HepG2 (cell line): ENCODE results near the gene ETFA. TPM values are rescaled to one million over a fixed set of nuclear protein-coding genes. Genes with fewer than 3 reads are reported as not detected.

Experiments used
- BRD4 ChIP-seq: sonication (generic); formaldehyde crosslinking; IDR thresholded peaks from 2 replicates; pipeline ENCODE4 v1.4.0; 2020; ENCODE audit warnings: missing genetic modification reagents
- HDAC2 ChIP-seq: sonication (generic); formaldehyde crosslinking; IDR thresholded peaks from 2 replicates; pipeline ENCODE4 v1.4.0; 2020; ENCODE audit warnings: missing genetic modification reagents
- HNRNPK ChIP-seq: fragments of 200-400 bp; formaldehyde crosslinking; IDR thresholded peaks from 2 replicates; pipeline ENCODE4 v1.6.1; 2018; ENCODE audit warnings: low read length, low read depth, moderate library complexity, mild to moderate bottlenecking; ENCODE audit not compliant: poor library complexity, severe bottlenecking
- HOXD1 ChIP-seq: sonication (generic); formaldehyde crosslinking; IDR thresholded peaks from 2 replicates; pipeline ENCODE4 v1.5.0; 2020; ENCODE audit warnings: missing genetic modification reagents
- KAT8 ChIP-seq: IDR thresholded peaks from 2 replicates; pipeline ENCODE4 v1.6.1; 2016; ENCODE audit warnings: missing genetic modification reagents, missing compliant biosample characterization
- NFE2 ChIP-seq: sonication (generic); formaldehyde crosslinking; IDR thresholded peaks from 2 replicates; pipeline ENCODE4 v1.4.0; 2020; ENCODE audit warnings: missing genetic modification reagents
- NR3C1 ChIP-seq: sonication (generic); formaldehyde crosslinking; IDR thresholded peaks from 2 replicates; pipeline ENCODE4 v1.4.0; 2020; ENCODE audit warnings: missing genetic modification reagents
- PAF1 ChIP-seq: IDR thresholded peaks from 2 replicates; pipeline ENCODE4 v1.6.1; 2016; ENCODE audit warnings: missing genetic modification reagents, missing compliant biosample characterization
- SATB2 ChIP-seq: sonication (generic); formaldehyde crosslinking; IDR thresholded peaks from 2 replicates; pipeline ENCODE4 v1.5.0; 2020; ENCODE audit warnings: missing genetic modification reagents
- SOX13 ChIP-seq, 3 experiments: fragments of 450-650 bp in 1 of 3; sonication (generic) in 1 of 3; formaldehyde crosslinking in 1 of 3; IDR thresholded peaks in 2 of 3; conservative IDR thresholded peaks in 1 of 3; 2 replicates each; pipeline versions ENCODE4 v1.5.0 to v1.6.1; 2016 to 2020; ENCODE audit warnings: antibody characterized with exemption in 1 of 3, mild to moderate bottlenecking in 1 of 3, missing compliant biosample characterization in 1 of 3, missing genetic modification reagents in 1 of 3, moderate library complexity in 1 of 3
- TARDBP ChIP-seq: sonication (generic); formaldehyde crosslinking; IDR thresholded peaks from 2 replicates; pipeline ENCODE4 v1.8.0; 2022; ENCODE audit warnings: mild to moderate bottlenecking, missing genetic modification reagents
- THYN1 ChIP-seq: sonication (generic); formaldehyde crosslinking; IDR thresholded peaks from 2 replicates; pipeline ENCODE4 v1.8.1; 2023; ENCODE audit warnings: low read depth, mild to moderate bottlenecking, moderate library complexity, missing genetic modification reagents, borderline replicate concordance
- ZFP1 ChIP-seq: IDR thresholded peaks from 2 replicates; pipeline ENCODE4 v1.6.1; 2016
- ZNF546 ChIP-seq: sonication (generic); formaldehyde crosslinking; conservative IDR thresholded peaks from 2 replicates; pipeline ENCODE4 v1.8.1; 2023; ENCODE audit warnings: mild to moderate bottlenecking, missing genetic modification reagents
- ZNF619 ChIP-seq: sonication (generic); formaldehyde crosslinking; IDR thresholded peaks from 2 replicates; pipeline ENCODE4 v1.4.0; 2020; ENCODE audit warnings: mild to moderate bottlenecking, missing genetic modification reagents
- polyA plus RNA-seq, 8 experiments: library from polyadenylated mRNA; depleted of rRNA in 3 of 8; stranded (reverse) in 7 of 8; unstranded in 1 of 8; fragments of >200 nt; fragmentation: Illumina TruSeq in 4 of 8; extraction: Trizol in 4 of 8; gene quantifications; 2 replicates each; pipeline versions ENCODE4 v1.2.1 to v1.2.3, GENCODE V29; 2011 to 2016; ENCODE audit warnings: low read depth in 4 of 8, missing spikeins in 1 of 8, mixed read lengths in 1 of 8; ENCODE audit not compliant: insufficient read depth in 1 of 8
- total RNA-seq, 5 experiments: library from RNA; depleted of rRNA; stranded (reverse); fragments of >200 nt; fragmentation: Illumina TruSeq; extraction: Trizol; gene quantifications; 2 replicates each; pipeline ENCODE4 v1.2.3, GENCODE V29; 2016; ENCODE audit warnings: low read depth in 1 of 5
- TF ChIP-seq, protein P1 (sequence below): sonication (generic); formaldehyde crosslinking; IDR thresholded peaks from 2 replicates; pipeline ENCODE4 v1.4.0; 2020; ENCODE audit warnings: mild to moderate bottlenecking, missing genetic modification reagents
- TF ChIP-seq, protein P2 (sequence below): IDR thresholded peaks from 2 replicates; pipeline ENCODE4 v1.6.1; 2016; ENCODE audit warnings: missing genetic modification reagents, missing compliant biosample characterization
- TF ChIP-seq, protein P3 (sequence below): sonication (generic); formaldehyde crosslinking; conservative IDR thresholded peaks from 2 replicates; pipeline ENCODE4 v1.8.0; 2022; ENCODE audit warnings: low read depth, missing genetic modification reagents
- TF ChIP-seq, protein P4 (sequence below): IDR thresholded peaks from 2 replicates; pipeline ENCODE4 v1.6.1; 2012; ENCODE audit warnings: low read depth, low read length, improper control_type of control experiment
- TF ChIP-seq, protein P5 (sequence below): IDR thresholded peaks from 2 replicates; pipeline ENCODE4 v1.4.0; 2020; ENCODE audit warnings: mild to moderate bottlenecking, missing genetic modification reagents

Gene ETFA
- total and polyA plus RNA-seq, 2 of the 13 experiments (the other 11 are each of a cell fraction or from before 2014, with no cell fraction given), result 291 to 396 TPM

DNA sequence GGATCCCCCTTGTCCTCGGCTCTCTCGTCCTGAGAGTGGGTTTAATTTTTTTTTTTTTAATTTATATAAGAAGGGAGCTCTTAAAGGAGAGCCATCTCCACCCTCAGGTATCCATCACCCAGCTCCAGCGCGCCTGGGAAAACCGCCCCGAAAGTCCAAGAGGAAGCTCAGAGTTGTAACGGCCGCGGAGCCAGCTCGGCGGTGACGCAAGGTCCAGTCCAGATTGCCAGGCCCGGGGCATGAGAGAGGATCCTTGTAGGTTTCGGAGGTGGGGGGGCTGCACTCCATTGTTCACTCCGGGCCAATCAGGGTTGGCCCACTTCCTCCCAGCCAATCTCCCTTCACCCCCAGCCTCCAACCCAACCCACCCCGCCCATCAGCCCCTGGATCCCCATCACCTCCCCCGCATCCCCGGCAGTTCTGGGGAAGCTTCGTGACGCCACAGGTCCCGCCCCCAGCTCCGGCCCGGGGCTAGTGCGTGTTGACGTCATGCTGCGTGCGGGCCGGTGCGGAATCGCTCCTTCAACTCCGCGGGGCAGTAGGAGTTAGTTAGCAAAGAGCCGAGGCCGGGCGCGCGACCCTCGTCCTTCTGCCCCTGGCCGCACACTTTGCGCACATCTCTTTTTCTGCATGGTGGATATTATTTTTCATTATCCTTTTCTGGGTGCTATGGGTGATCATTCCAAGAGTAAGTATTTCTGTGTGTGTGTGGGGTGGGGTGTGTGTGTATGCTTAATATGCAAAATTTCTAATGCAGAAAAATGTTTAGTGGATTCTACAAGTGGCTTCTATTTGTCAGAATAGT, 25.2 kb upstream of the ETFA start, which contains the start of gene ISL2 (continued):
- TF ChIP-seq, protein P1, sequence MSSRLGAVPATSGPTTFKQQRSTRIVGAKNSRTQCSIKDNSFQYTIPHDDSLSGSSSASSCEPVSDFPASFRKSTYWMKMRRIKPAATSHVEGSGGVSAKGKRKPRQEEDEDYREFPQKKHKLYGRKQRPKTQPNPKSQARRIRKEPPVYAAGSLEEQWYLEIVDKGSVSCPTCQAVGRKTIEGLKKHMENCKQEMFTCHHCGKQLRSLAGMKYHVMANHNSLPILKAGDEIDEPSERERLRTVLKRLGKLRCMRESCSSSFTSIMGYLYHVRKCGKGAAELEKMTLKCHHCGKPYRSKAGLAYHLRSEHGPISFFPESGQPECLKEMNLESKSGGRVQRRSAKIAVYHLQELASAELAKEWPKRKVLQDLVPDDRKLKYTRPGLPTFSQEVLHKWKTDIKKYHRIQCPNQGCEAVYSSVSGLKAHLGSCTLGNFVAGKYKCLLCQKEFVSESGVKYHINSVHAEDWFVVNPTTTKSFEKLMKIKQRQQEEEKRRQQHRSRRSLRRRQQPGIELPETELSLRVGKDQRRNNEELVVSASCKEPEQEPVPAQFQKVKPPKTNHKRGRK (CRISPR knock-in tag), result no peak
- TF ChIP-seq HDAC2 (CRISPR knock-in tag) (peak; percentile 33), KAT8 (peak; percentile 36; the same call in 1 of the 2 replicates), ZNF619 (CRISPR knock-in tag) (no peak; the same call in 1 of the 2 replicates), NR3C1 (CRISPR knock-in tag) (no peak), ZFP1 (no peak), HNRNPK (peak; percentile 75), BRD4 (CRISPR knock-in tag) (0 out of 2 replicates have a peak, but pooled peaks have one; percentile 43), PAF1 (CRISPR knock-in tag) (no peak), NFE2 (no peak), ZNF546 (no peak), TARDBP (peak; percentile 78; the same call in 1 of the 2 replicates), HOXD1 (CRISPR knock-in tag) (no peak), THYN1 (CRISPR knock-in tag) (no peak), SATB2 (CRISPR knock-in tag) (peak; percentile 47; the same call in 1 of the 2 replicates), SOX13 (IDR thresholded peaks at IDR 0.05) (peak; percentile 81), SOX13 (CRISPR knock-in tag; conservative IDR thresholded peaks at IDR 0.05 in 1 of 2, IDR thresholded peaks at IDR 0.05 in 1 of 2) (peak in 1 of 2 experiments; percentile 88; a peak in 2 of 4 replicates)
- TF ChIP-seq, protein P2, sequence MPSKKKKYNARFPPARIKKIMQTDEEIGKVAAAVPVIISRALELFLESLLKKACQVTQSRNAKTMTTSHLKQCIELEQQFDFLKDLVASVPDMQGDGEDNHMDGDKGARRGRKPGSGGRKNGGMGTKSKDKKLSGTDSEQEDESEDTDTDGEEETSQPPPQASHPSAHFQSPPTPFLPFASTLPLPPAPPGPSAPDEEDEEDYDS, result peak; percentile 98
- TF ChIP-seq, protein P3, sequence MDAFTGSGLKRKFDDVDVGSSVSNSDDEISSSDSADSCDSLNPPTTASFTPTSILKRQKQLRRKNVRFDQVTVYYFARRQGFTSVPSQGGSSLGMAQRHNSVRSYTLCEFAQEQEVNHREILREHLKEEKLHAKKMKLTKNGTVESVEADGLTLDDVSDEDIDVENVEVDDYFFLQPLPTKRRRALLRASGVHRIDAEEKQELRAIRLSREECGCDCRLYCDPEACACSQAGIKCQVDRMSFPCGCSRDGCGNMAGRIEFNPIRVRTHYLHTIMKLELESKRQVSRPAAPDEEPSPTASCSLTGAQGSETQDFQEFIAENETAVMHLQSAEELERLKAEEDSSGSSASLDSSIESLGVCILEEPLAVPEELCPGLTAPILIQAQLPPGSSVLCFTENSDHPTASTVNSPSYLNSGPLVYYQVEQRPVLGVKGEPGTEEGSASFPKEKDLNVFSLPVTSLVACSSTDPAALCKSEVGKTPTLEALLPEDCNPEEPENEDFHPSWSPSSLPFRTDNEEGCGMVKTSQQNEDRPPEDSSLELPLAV, result no peak
- TF ChIP-seq, protein P4, sequence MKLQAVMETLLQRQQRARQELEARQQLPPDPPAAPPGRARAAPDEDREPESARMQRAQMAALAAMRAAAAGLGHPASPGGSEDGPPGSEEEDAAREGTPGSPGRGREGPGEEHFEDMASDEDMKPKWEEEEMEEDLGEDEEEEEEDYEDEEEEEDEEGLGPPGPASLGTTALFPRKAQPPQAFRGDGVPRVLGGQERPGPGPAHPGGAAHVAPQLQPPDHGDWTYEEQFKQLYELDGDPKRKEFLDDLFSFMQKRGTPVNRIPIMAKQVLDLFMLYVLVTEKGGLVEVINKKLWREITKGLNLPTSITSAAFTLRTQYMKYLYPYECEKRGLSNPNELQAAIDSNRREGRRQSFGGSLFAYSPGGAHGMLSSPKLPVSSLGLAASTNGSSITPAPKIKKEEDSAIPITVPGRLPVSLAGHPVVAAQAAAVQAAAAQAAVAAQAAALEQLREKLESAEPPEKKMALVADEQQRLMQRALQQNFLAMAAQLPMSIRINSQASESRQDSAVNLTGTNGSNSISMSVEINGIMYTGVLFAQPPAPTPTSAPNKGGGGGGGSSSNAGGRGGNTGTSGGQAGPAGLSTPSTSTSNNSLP, result no peak
- TF ChIP-seq, protein P5, sequence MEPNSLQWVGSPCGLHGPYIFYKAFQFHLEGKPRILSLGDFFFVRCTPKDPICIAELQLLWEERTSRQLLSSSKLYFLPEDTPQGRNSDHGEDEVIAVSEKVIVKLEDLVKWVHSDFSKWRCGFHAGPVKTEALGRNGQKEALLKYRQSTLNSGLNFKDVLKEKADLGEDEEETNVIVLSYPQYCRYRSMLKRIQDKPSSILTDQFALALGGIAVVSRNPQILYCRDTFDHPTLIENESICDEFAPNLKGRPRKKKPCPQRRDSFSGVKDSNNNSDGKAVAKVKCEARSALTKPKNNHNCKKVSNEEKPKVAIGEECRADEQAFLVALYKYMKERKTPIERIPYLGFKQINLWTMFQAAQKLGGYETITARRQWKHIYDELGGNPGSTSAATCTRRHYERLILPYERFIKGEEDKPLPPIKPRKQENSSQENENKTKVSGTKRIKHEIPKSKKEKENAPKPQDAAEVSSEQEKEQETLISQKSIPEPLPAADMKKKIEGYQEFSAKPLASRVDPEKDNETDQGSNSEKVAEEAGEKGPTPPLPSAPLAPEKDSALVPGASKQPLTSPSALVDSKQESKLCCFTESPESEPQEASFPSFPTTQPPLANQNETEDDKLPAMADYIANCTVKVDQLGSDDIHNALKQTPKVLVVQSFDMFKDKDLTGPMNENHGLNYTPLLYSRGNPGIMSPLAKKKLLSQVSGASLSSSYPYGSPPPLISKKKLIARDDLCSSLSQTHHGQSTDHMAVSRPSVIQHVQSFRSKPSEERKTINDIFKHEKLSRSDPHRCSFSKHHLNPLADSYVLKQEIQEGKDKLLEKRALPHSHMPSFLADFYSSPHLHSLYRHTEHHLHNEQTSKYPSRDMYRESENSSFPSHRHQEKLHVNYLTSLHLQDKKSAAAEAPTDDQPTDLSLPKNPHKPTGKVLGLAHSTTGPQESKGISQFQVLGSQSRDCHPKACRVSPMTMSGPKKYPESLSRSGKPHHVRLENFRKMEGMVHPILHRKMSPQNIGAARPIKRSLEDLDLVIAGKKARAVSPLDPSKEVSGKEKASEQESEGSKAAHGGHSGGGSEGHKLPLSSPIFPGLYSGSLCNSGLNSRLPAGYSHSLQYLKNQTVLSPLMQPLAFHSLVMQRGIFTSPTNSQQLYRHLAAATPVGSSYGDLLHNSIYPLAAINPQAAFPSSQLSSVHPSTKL, result peak; percentile 42
